ENCODE data around the gene BCLAF1.
"Not testable (repeated sequence)": the region's sequence is repeated elsewhere in the genome, so short reads cannot be mapped to it uniquely, and the experiment has no call there.

BCLAF1 gene

DNA sequence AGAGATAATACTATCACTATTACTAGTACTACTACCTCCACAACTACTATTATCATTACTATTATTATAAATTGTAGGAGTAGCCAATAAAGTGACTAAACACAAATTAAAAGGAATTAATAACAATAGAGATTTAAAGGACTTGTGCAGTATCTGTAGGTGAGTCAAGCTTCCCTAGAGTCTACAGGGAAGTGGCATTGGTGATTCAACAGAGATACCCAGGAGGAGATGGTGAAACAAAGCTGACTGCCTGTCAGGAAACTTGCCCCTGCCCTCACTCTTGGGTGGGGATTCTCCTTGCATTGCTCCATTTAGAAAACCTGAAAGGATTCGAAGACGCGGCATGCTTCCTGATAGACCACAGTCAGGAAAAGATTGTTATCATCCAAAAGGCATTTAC lies 23.3 kb upstream of the BCLAF1 start:
- DNase-seq (ENCODE audit: low read depth, low spot score) = no peak
- no peak overlapping the region for H3K4me3 ChIP-seq (ENCODE audit: low read length)

DNA sequence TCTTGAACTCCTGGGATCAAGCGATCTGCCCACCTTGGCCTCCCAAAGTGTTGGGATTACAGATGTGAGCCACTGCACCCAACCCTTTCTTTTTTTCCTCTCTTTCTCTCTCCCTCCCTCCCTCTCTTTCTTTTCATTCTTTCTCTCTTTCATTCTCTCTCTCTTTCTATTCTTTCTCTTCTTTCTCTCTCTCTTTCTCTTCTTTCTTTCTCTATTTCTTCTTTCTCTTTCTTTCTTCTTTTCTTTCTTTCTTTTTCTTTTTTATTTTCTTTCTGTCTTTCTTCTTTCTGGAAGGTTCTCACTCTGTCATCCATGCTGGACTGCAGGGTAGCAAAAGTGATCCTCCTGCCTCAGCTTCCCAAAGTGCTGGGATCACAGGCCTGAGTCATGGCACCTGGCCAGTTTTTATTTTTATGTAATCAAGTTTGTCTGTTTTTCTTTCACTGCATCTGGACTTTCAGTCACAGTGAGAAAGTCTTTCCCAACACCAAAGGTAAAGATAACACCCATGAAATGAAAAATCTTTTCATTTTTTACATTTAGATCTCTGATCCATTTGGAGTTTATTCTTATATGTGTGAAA lies 20.2 kb upstream of the BCLAF1 start:
- DNase-seq (ENCODE audit: low read depth, low spot score) = no peak
- H3K4me3 ChIP-seq (ENCODE audit: low read length) = no peak overlapping the region

DNA sequence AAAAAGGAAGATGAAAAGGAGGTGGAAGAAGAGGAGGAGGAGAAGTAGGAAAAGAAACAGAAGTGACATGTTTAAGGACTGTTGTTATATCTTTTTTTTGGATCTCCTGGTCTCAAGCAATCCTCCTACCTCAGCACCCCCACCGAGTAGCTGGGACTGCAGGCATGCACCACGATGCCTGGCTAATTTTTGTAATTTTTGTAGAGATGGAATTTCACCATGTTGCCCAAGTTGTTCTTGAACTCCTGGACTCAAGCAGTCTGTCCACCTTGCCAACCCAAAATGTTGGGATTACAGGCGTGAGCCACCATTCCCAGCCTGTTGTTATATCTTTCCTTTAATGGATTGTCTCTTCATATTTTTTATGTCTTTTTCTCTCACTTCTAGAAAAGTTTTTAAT lies 19.5 kb upstream of the BCLAF1 start:
- DNase-seq (ENCODE audit: low read depth, low spot score) = no peak
- no peak overlapping the region for H3K4me3 ChIP-seq (ENCODE audit: low read length)

DNA sequence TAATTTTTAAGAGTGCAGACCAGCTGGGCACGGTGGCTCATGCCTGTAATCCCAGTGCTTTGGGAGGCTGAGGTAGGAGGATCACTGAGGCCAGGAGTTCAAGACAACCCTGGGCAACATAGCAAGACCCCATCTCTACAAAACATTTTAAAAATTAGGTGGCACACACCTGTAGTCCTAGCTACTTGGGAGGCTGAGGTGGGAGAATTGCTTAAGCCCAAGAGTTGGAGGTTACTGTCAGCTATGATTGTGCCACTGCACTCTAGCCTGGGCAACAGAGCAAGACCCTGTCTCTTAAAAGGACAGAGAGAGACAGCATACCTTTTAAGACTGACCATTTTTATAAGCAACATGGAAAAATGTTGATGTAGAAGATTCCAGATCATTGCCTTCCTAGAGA lies 18.8 kb upstream of the BCLAF1 start:
- DNase-seq (ENCODE audit: low read depth, low spot score); H3K4me3 ChIP-seq (ENCODE audit: low read length): not testable (repeated sequence)

DNA sequence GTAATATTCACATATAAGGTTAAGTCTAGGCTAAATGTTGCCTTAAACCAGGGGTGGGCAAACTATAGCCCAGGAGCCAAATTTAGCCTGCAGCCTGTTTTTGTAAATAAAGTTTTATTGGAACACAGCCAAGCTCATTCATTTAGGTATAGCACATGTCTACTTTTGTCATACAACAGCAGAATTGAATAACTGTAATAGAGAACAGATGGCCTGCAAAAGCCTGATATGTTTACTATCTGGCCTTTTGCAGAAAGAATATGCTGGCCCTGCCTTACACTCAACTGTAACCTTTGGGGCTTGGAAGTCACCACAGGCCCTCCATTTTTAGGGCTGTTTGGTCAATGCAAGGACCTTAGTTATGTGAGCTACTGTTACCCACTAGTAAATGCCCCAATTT lies 17.7 kb upstream of the BCLAF1 start:
- no peak overlapping the region for H3K4me3 ChIP-seq (ENCODE audit: low read length)
- DNase-seq (ENCODE audit: low read depth, low spot score) = no peak

DNA sequence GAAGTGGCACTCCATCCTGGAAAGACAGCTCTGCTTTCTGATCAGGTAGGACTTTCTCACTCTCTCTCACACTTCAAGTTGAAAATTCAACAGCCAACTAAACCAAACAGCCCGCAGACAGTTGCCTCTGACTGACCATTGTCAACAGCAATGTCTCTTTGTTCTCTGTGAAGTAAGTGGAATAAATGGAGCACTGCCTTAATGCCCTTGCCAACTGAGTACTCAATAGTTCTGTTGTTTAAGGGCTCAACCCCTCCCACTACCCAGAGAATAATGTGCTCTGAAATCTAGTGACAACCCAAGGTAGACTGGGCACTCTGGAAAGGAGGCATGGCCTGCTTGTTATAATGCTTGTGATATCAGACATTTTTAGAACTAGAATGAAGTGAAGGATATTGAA lies 16.8 kb upstream of the BCLAF1 start:
- H3K4me3 ChIP-seq (ENCODE audit: low read length) = no peak overlapping the region
- no peak for DNase-seq (ENCODE audit: low read depth, low spot score)

DNA sequence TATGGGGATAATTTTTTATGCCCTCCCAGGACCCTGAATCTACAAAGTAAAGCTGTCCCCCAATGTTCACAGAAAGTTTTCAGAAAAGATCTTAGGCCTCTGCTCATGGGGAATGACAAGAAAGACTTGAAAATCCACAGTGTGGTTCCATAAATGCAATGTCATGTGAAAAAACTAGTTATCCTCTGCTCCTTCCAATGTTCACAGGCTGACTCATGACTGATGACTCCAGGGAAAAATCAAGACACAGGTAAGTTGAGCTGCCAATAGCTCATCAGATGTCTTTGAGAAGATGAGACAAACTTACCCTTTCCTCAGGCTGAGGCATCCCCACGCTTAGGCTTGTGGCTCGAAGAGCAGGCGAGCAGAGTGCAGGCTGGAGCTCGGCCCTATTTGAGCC lies 14.8 kb upstream of the BCLAF1 start:
- DNase-seq (ENCODE audit: low read depth, low spot score) = no peak
- no peak overlapping the region for H3K4me3 ChIP-seq (ENCODE audit: low read length)

DNA sequence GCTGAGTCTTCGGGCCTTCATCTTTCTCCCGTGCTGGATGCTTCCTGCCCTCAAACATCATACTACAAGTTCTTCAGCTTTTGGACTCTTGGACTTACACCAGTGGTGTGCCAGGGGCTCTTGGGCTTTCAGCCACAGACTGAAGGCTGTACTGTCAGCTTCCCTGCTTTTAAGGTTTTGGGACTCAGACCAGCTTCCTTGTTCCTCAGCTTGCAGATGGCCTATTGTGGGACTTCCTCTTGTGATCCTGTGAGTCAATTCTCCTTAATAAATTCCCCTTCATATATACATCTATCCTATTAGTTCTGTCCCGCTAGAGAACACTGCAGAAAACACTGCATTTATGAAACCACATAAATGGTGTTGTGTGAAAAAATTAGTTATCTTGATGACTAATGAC lies 13.9 kb upstream of the BCLAF1 start:
- DNase-seq (ENCODE audit: low read depth, low spot score) = no peak
- H3K4me3 ChIP-seq (ENCODE audit: low read length) = no peak overlapping the region

DNA sequence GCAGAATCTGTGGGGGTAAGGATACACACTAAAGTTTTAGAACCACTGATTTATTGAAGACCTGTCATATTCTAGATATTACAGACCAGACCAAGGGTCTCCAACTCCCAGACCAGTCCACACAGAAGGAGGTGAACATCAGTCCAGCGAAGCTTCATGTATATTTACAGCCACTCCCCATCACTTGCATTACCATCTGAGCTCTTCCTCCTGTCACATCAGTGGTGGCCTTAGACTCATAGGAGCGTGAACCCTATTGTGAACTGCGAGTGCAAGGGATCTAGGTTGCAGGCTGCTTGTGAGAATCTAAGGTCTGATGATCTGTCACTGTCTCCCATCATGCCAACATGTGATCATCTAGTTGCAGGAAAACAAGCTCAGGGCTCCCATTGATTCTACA lies 5.0 kb upstream of the BCLAF1 start:
- H3K4me3 ChIP-seq (ENCODE audit: low read length) = no peak overlapping the region
- no peak for DNase-seq (ENCODE audit: low read depth, low spot score)

DNA sequence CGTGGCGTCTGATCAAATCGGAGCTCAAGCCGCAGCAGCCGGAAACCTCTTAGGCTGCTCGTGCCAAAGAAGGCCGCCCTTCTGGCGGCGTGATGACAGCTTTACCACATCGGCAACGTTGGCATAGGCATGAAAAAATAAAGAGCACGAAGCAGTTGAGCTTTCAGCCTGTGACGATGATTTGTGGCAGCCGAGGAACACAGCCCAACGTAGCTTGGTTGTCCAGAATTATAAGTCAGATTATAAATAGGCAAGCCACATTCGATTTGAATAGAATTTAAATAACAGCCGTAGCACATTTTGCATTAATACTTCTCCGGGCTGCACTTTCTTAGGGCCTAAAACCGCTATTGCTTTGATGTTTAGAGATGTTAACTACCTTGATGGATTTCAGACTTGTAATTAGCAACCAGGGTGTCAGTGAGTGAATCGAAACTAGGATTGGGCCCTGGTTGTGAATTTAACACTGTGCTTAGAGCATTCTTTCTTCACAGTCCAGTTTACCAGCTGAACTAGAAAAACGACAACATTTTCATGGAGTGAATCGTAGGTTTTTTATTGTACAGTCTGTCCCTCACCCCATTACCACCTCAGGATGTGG lies 864 bp upstream of the BCLAF1 start:
- DNase-seq (ENCODE audit: low read depth, low spot score) = peak; percentile 92
- peak overlapping the region; percentile 99 for H3K4me3 ChIP-seq (ENCODE audit: low read length)

DNA sequence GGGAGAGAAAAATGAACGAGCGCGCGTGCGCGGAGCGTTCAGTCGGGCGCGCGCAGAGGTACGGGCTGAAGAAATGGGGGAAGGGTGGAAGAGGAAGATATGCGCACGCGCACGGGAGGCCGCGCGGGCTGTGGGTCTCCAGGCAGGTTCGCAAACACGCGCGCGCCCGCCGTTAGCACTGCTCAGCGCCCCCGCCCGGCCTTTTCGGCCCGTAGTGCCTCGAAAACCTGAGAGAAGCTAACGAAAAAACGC lies 393 bp downstream of the BCLAF1 start:
- DNase-seq (ENCODE audit: low read depth, low spot score) = peak; percentile 89
- peak overlapping the region; percentile 99 for H3K4me3 ChIP-seq (ENCODE audit: low read length)

DNA sequence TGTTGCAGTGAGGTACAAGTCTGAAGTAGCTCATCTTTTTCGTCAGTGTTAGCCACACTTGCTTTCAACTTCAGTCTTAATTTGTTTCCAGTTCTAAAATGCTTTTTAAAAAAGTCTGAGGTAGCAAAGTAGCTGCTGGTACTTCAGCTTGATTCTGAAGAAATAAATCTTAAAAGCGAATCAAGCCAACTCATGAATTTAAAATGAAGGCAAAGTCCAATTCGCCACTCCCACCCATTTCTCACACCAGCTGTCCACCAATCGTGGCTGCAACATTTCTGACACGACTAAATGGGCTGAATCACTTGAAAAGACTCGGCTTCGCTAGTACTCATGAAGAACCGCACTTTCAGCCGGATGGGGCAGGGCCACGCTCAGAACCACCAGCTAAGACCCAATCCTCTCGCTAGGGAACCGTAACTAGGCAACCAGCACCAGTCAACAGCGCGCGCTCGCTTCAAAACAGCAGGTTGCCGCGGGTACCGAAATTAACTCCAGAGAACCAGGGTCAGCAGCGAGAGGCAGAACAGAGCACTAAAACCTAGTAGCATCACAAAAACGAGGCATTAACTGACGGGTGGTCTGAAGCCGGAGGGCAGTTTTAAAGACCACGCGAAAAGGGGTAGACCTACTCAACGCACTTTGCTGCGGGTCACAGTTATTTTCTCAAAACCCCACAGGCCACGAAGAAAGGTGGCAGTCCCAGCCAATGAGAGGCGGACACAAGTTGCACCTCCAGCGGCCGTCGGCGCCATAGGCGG lies 900 bp downstream of the BCLAF1 start:
- DNase-seq (ENCODE audit: low read depth, low spot score) = peak; percentile 32

DNA sequence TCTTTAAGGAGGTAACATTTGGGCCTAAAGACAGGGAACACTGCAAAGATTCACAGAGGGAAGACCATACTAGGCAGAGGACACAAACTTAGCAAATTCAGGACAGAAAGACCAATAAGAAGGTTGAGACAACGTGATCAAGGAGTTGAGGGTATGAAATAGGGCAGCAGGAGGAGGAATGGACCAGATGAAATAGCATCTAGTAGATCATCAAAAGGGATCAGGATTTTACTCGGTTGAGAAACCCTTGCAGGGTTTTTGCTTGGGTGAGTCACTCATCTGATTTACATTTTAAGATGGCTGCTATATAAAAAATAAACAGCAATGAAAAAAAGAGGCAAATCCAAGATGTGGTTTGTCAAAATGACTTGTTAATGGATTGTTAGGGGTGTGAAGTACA lies 4.7 kb downstream of the BCLAF1 start:
- DNase-seq (ENCODE audit: low read depth, low spot score) = no peak
- no peak overlapping the region for H3K4me3 ChIP-seq (ENCODE audit: low read length)

More for the DNA sequence above, 900 bp downstream of the BCLAF1 start:
- H3K4me3 ChIP-seq (ENCODE audit: low read length) = peak overlapping the region; percentile 99

DNA sequence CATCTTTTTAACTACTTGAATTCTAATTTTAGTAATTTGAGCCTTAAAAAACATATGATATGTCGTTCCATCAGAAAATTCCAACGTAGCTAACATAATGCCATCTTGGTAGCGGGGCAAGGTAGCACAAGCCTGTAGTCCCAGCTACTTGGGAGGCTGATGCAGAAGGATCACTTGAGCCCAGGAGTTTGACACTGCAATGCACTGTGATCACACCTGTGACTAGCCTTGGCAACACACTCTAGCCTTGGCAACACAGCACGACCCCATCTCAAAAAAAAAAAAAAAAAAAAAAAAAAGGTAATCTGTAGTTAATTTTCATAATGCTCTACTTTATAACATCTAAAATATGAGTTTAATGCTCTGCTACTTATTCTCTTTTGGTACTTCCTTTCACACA lies 6.7 kb downstream of the BCLAF1 start:
- no peak overlapping the region for H3K4me3 ChIP-seq (ENCODE audit: low read length)
- DNase-seq (ENCODE audit: low read depth, low spot score) = no peak

DNA sequence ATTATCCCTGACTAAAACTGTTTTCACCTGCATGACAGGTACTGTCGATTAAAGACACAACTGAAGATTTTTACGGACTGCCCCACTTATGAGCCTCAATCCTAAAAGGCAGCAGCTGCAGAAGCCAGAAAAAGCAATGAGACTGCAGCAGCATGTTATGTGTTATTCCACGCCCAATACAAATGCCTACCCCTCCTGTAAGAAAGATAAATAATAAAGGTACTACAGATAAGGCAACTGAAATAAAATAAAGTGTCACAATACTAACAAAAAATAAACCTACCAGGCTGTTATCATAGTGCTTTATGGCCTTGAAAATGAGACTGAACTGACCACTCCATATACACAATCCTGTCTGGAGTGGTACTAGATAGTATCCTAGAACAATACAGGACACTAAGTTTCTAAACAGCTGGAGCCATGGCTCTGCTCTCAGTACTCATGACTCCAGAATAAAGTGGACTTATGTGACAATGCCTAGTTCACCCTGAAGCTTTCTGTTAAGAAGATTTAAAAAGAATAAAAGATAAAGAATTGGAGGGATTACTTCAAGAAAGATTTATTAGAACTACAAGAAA lies 9.5 kb downstream of the BCLAF1 start:
- H3K4me3 ChIP-seq (ENCODE audit: low read length) = no peak overlapping the region
- DNase-seq (ENCODE audit: low read depth, low spot score) = no peak

DNA sequence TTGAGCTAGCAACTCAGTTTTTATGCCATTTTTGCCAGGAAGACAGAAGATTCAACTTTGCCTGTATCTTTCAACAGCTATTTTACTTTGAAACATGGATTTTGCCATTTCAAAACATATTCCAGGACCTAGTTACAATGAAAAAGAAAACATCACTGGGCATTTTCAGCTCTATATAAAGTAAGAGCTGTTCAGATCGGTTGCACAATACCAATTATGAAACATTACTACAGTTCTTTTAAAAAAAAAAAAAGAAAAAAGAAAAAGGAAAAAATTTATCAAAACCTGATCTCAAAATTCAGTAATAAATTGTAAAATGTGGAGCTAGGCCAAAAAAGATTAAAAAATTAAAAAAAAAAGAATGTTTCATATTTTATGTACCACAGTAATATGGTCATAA lies 15.6 kb downstream of the BCLAF1 start:
- no peak for DNase-seq (ENCODE audit: low read depth, low spot score)
- H3K4me3 ChIP-seq (ENCODE audit: low read length) = no peak overlapping the region

DNA sequence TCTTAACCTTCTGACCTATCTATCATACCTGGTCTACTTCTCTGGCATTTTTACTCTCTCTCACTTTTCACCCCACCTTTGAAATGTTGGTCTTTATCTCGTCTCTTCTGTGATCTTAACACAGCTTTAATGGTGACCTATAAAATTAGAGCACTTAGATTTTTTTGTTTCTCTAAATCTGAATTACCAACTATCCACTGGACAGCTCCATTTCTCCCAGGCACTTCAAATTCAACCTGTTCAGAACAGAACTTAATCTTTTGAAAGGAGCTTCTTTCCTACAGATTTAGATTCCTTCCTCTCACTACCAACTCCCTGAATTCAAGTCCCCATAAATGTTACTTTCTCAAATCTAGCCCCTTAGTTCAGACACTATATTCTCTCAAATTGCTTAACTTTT lies 24.5 kb downstream of the BCLAF1 start:
- DNase-seq (ENCODE audit: low read depth, low spot score) = no peak

DNA sequence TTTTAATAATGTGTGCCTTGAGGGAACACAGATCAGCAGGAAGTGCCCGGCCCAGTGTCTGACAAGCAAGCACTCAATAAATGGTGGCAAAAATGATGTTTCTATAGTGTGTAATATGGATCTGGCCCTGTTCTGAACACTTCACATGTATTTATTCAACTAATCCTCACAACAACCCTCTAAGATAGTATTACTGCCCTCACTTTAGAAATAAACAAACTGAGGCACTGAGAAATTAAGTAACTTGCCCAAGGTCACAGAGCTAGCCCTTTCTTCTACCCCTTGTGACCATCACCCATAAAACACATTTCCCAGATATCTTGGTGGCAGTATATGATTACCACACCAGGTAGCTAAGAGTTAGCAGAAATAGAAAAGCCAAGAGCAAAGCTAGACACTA lies 26.7 kb downstream of the BCLAF1 start:
- DNase-seq (ENCODE audit: low read depth, low spot score) = no peak

More for the DNA sequence above, 24.5 kb downstream of the BCLAF1 start:
- no peak overlapping the region for H3K4me3 ChIP-seq (ENCODE audit: low read length)

DNA sequence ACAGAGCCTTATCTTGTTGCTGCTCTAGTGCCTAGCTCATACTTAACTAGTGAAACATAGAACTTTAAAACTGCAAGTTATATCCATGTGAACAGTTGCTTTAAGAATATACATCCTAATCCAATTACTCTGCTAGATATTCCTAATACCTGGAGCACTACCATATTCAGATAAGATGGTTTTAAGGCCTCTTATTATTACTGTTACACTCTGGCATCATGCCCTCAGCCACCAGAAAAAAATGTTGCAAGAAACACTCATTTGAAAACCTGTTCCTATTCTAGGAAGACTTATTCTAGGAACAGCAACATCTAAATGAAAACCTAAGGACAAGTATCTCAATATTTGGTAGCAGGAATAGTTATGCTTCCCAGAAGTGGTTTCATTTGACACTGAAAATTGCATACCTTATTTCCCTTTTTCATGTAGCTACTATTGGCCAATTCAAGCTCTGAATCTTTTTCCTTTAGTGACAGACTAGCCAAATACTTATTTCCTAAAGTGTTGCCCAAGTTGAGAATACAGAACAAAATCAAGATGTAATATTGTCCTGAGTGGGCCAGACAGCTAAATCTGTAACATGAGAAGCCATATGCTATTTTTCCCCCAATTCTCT lies 34.7 kb downstream of the BCLAF1 start:
- DNase-seq (ENCODE audit: low read depth, low spot score) = no peak
- H3K4me3 ChIP-seq (ENCODE audit: low read length) = no peak overlapping the region

More for the DNA sequence above, 26.7 kb downstream of the BCLAF1 start:
- no peak overlapping the region for H3K4me3 ChIP-seq (ENCODE audit: low read length)

DNA sequence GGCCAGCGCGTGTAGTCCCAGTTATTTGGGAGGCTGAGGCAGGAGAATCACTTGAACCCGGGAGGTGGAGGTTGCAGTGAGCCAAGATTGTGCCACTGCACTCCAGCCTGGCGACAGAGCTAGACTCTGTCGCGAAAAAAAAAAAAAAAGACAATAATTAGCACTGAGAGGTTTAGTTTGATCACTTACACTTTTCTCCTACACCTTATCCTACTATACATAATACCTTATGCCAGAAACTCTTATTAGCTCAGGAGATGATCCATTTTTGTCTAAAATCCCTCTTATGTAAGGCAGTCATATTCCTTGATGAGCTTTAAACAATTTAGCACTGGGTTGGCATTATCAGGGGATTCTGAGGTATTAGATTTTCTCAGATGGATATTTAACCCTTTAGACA lies 35.9 kb downstream of the BCLAF1 start:
- no peak for DNase-seq (ENCODE audit: low read depth, low spot score)
- H3K4me3 ChIP-seq (ENCODE audit: low read length) = no peak overlapping the region

Data from Jurkat, Clone E6-1 (cell line).